Activated naive CD8-positive, alpha-beta T cell treated with anti-CD3 and anti-CD28 coated beads, Interleukin-2, amount 10 ng/mL, durations not matched to agents 7 days and 5 days (primary cell): ENCODE data around the gene ANGPTL1. TPM values are rescaled to one million over a fixed set of nuclear protein-coding genes. Genes with fewer than 3 reads are reported as not detected.
"Not testable (repeated sequence)": the region's sequence is repeated elsewhere in the genome, so short reads cannot be mapped to it uniquely, and the experiment has no call there.

Experiments
- ATAC-seq: fragments of 150-1000 bp; cut with Tn5 transposase; one replicate; pipeline ENCODE4 v1.10.0; 2021; ENCODE audit warnings: low read depth, moderate library complexity
- POLR2A ChIA-PET: fragments of 350-600 bp; sonication (Branson Sonifier 250); formaldehyde crosslinking; loops from one replicate; lab custom pipeline; 2021; ENCODE audit warnings: antibody characterized with exemption; lab: Charles Lee
- DNase-seq: peaks from one replicate; pipeline ENCODE4 v3.0.0; 2021
- H3K27ac Mint-ChIP-seq: one replicate; pipeline ENCODE4 v1.8.0; 2022; ENCODE audit warnings: mild to moderate bottlenecking, mixed read lengths
- H3K27me3 Mint-ChIP-seq: one replicate; pipeline ENCODE4 v1.8.0; 2022; ENCODE audit warnings: mild to moderate bottlenecking, moderate library complexity, mixed read lengths
- H3K36me3 Mint-ChIP-seq: one replicate; pipeline ENCODE4 v1.8.0; 2021; ENCODE audit warnings: mild to moderate bottlenecking, mixed read lengths
- H3K4me1 Mint-ChIP-seq: one replicate; pipeline ENCODE4 v1.8.0; 2021; ENCODE audit warnings: mixed read lengths
- H3K4me3 Mint-ChIP-seq: one replicate; pipeline ENCODE4 v1.8.0; 2022; ENCODE audit warnings: mild to moderate bottlenecking, moderate library complexity, mixed read lengths
- H3K9me3 Mint-ChIP-seq: one replicate; pipeline ENCODE4 v1.8.0; 2021; ENCODE audit warnings: mixed read lengths
- total RNA-seq, 2 experiments: library from RNA; stranded (reverse); gene quantifications; one replicate each; pipeline ENCODE4 v1.2.3, GENCODE V29; 2021

Gene ANGPTL1
- total RNA-seq, 2 experiments from 2014 or later: not detected

GRCh38 chr1:178847919-178848318 lies 23.0 kb downstream of the ANGPTL1 start:
- not testable (repeated sequence) for H3K36me3 Mint-ChIP-seq, H3K27me3 Mint-ChIP-seq

GRCh38 chr1:178847396-178847849 lies 23.5 kb downstream of the ANGPTL1 start:
- POLR2A ChIA-PET: no interaction called here
- no peak for DNase-seq
- Mint-ChIP-seq H3K4me1 (no peaks in the 10 kb centered on the region), H3K27me3 (no peaks in the 10 kb centered on the region), H3K36me3 (no peaks in the 10 kb centered on the region), H3K9me3 (no peaks in the 10 kb centered on the region), H3K27ac (no peak overlapping the region), H3K4me3 (no peak overlapping the region)
- ATAC-seq: no peak

More at GRCh38 chr1:178847919-178848318, 23.0 kb downstream of the ANGPTL1 start:
- ATAC-seq, H3K27ac Mint-ChIP-seq, H3K9me3 Mint-ChIP-seq, POLR2A ChIA-PET, H3K4me1 Mint-ChIP-seq, DNase-seq, H3K4me3 Mint-ChIP-seq: not testable (repeated sequence)

- ATAC-seq (no peak), DNase-seq (no peak)
- no peaks in the 10 kb centered on the region for H3K27me3 Mint-ChIP-seq
- H3K9me3 Mint-ChIP-seq: no peaks in the 10 kb centered on the region
- POLR2A ChIA-PET: no interaction called here
- H3K27ac Mint-ChIP-seq: no peak overlapping the region
- no peaks in the 10 kb centered on the region for H3K36me3 Mint-ChIP-seq
- no peak overlapping the region for H3K4me3 Mint-ChIP-seq
- no peaks in the 10 kb centered on the region for H3K4me1 Mint-ChIP-seq
Observed at GRCh38 chr1:178846306-178846705, 24.6 kb downstream of the ANGPTL1 start.

- H3K27ac Mint-ChIP-seq: no peak overlapping the region
- no peak for ATAC-seq
- H3K9me3 Mint-ChIP-seq: no peaks in the 10 kb centered on the region
- no peaks in the 10 kb centered on the region for H3K4me1 Mint-ChIP-seq
- no peak for DNase-seq
- no peaks in the 10 kb centered on the region for H3K36me3 Mint-ChIP-seq
- no peak overlapping the region for H3K4me3 Mint-ChIP-seq
- POLR2A ChIA-PET: no interaction called here
- no peaks in the 10 kb centered on the region for H3K27me3 Mint-ChIP-seq
Observed at GRCh38 chr1:178844436-178844835, 26.4 kb downstream of the ANGPTL1 start.

- POLR2A ChIA-PET: interaction anchor here (0.6 kb wide), 1 partner anchor 127 kb away, joined by 6 read pairs; no protein-coding TSS in a partner anchor
- H3K4me3 Mint-ChIP-seq: no peak overlapping the region
- peaks cover 3% of the 10 kb centered on the region for H3K36me3 Mint-ChIP-seq
Observed at GRCh38 chr1:178825167-178825566, 45.7 kb downstream of the ANGPTL1 start.

GRCh38 chr1:178821134-178821866 lies 49.6 kb downstream of the ANGPTL1 start:
- peaks cover 2% of the 10 kb centered on the region for H3K4me1 Mint-ChIP-seq
- H3K9me3 Mint-ChIP-seq: no peaks in the 10 kb centered on the region
- POLR2A ChIA-PET: no interaction called here
- H3K4me3 Mint-ChIP-seq: no peak overlapping the region
- no peak overlapping the region for H3K27ac Mint-ChIP-seq
- no peak for DNase-seq
- no peak for ATAC-seq
- H3K27me3 Mint-ChIP-seq: no peaks in the 10 kb centered on the region
- peaks cover 3% of the 10 kb centered on the region for H3K36me3 Mint-ChIP-seq

More at GRCh38 chr1:178825167-178825566, 45.7 kb downstream of the ANGPTL1 start:
- Mint-ChIP-seq H3K27ac (no peak overlapping the region), H3K27me3 (no peaks in the 10 kb centered on the region), H3K9me3 (peaks cover 2% of the 10 kb centered on the region), H3K4me1 (peaks cover 2% of the 10 kb centered on the region)
- ATAC-seq (no peak), DNase-seq (no peak)

GRCh38 chr1:178819123-178819522 lies 51.8 kb downstream of the ANGPTL1 start:
- ATAC-seq (no peak), DNase-seq (no peak)
- H3K27ac Mint-ChIP-seq: no peak overlapping the region
- H3K36me3 Mint-ChIP-seq: peaks cover 2% of the 10 kb centered on the region
- H3K27me3 Mint-ChIP-seq: no peaks in the 10 kb centered on the region
- POLR2A ChIA-PET: no interaction called here
- no peak overlapping the region for H3K4me3 Mint-ChIP-seq
- no peaks in the 10 kb centered on the region for H3K9me3 Mint-ChIP-seq
- peaks cover 2% of the 10 kb centered on the region for H3K4me1 Mint-ChIP-seq

- no peak for DNase-seq
- no peaks in the 10 kb centered on the region for H3K36me3 Mint-ChIP-seq
- no peaks in the 10 kb centered on the region for H3K27me3 Mint-ChIP-seq
- peaks cover 2% of the 10 kb centered on the region for H3K4me1 Mint-ChIP-seq
- POLR2A ChIA-PET: no interaction called here
- no peaks in the 10 kb centered on the region for H3K9me3 Mint-ChIP-seq
- H3K4me3 Mint-ChIP-seq: no peak overlapping the region
- no peak overlapping the region for H3K27ac Mint-ChIP-seq
- no peak for ATAC-seq
Observed at GRCh38 chr1:178818416-178818815, 52.5 kb downstream of the ANGPTL1 start.

GRCh38 chr1:178810585-178810984 lies 60.3 kb downstream of the ANGPTL1 start:
- Mint-ChIP-seq H3K27me3 (no peaks in the 10 kb centered on the region), H3K4me3 (no peak overlapping the region), H3K9me3 (no peaks in the 10 kb centered on the region), H3K27ac (no peak overlapping the region), H3K4me1 (no peaks in the 10 kb centered on the region), H3K36me3 (peaks cover 3% of the 10 kb centered on the region)
- POLR2A ChIA-PET: no interaction called here
- no peak for DNase-seq
- no peak for ATAC-seq

GRCh38 chr1:178808529-178808928 lies 62.3 kb downstream of the ANGPTL1 start:
- no peak for ATAC-seq
- H3K36me3 Mint-ChIP-seq: peaks cover 3% of the 10 kb centered on the region
- no peak for DNase-seq
- POLR2A ChIA-PET: no interaction called here
- no peaks in the 10 kb centered on the region for H3K27me3 Mint-ChIP-seq
- no peaks in the 10 kb centered on the region for H3K4me1 Mint-ChIP-seq
- H3K9me3 Mint-ChIP-seq: no peaks in the 10 kb centered on the region
- H3K4me3 Mint-ChIP-seq: no peak overlapping the region
- H3K27ac Mint-ChIP-seq: no peak overlapping the region

GRCh38 chr1:178806665-178807300 lies 64.1 kb downstream of the ANGPTL1 start:
- no peaks in the 10 kb centered on the region for H3K9me3 Mint-ChIP-seq
- no peak overlapping the region for H3K4me3 Mint-ChIP-seq
- H3K27me3 Mint-ChIP-seq: no peaks in the 10 kb centered on the region
- POLR2A ChIA-PET: no interaction called here
- ATAC-seq: no peak
- no peak for DNase-seq
- peaks cover 3% of the 10 kb centered on the region for H3K36me3 Mint-ChIP-seq
- H3K27ac Mint-ChIP-seq: no peak overlapping the region
- no peaks in the 10 kb centered on the region for H3K4me1 Mint-ChIP-seq

- peaks cover 2% of the 10 kb centered on the region for H3K9me3 Mint-ChIP-seq
- H3K27ac Mint-ChIP-seq: no peak overlapping the region
- no peak overlapping the region for H3K4me3 Mint-ChIP-seq
- H3K4me1 Mint-ChIP-seq: no peaks in the 10 kb centered on the region
- DNase-seq (no peak), ATAC-seq (no peak)
- H3K27me3 Mint-ChIP-seq: no peaks in the 10 kb centered on the region
- H3K36me3 Mint-ChIP-seq: peaks cover 2% of the 10 kb centered on the region
- POLR2A ChIA-PET: no interaction called here
Observed at GRCh38 chr1:178802873-178803272, 68.0 kb downstream of the ANGPTL1 start.
